ENCODE results near the gene ARRDC4.
"Not testable (repeated sequence)": the region's sequence is repeated elsewhere in the genome, so short reads cannot be mapped to it uniquely, and the experiment has no call there.

Gene ARRDC4

DNA sequence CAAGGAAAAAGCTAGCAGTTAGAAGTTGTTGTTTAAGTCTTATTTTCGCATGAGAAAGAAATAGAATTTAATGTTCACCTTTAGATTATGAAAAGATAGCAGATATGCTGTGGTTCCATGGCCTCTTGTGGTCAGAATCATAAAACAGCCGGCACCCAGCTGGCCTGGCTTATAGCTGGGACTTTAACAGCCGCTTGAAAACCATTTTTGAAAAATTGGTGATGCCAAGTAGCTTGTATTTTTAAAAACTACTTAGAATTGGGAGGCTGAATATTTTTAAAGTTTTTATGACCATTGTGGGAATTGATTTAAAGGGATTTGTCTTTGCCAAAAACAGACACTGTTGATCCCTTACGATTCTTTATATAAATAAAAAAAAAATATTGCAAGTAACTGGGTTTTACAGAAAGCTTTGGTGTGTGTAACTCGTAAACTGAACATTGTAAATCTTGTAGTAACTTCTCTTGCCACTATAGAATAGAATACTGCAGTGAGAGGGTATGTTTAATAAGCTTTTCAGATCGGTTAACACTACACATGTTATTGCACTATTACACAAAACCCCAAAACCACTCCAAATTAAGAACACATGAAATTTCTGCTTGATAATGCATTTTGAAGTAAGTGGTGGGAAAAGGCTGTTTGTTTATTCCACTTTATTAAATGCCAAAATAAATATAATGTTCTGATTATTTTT, 6.6 kb downstream of the ARRDC4 start:
- no peak for DNase-seq

DNA sequence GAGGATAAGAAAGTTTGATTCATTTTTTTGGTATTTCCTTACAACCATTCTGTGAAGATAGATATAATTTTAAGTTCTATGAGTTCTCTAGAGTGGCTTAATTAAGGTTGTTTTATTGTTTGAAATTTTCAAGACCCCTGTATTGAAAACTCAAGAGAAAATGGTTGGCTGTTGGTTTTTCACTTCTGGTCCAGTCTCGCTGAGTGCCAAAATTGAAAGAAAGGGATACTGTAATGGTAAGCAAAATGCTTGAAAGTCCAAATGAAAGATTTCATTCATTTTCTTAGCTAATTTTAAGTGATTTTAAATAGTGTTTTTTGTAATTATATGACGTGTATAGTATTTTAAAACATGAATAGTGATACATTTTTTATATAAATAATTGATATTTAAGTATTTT, 7.4 kb downstream of the ARRDC4 start:
- no peak for DNase-seq

DNA sequence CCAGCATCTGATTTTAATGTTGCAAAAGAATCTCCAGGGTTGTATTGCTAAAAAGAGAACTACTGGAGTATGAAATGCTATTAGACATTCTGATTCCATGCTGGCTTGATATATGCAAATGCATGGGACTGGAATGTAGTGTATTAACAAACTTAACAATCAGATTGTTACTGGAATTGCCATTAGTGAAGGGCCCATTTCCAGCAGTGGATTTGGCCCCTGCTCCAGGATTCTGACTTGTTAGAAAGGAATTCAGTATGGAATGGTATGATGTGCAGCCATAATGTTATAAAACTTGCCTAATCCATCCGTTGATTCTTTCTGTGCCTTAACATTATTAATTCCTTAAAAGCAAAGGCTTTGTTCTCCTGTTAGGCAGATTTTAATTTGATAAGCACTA, 7.9 kb downstream of the ARRDC4 start:
- no peak for DNase-seq

DNA sequence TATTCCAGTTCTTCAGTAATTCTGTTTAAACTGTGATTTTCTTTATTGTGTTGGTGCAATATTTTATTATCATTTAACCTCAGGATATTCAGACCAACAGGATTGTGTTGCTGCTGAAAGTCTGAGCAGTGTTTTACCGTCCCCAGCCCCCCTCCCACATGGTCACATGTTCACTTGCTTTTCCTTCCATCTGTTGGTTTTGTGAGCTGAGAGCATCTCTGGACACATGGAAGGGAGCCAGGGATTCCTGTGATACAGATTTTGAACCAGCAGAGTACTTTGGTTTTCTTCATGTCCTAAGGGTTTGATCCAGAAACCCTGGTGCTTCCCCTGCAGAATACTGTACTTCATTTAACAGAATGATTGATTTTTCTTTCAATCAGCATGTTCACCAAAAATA, 11.9 kb downstream of the ARRDC4 start:
- DNase-seq: no peak

DNA sequence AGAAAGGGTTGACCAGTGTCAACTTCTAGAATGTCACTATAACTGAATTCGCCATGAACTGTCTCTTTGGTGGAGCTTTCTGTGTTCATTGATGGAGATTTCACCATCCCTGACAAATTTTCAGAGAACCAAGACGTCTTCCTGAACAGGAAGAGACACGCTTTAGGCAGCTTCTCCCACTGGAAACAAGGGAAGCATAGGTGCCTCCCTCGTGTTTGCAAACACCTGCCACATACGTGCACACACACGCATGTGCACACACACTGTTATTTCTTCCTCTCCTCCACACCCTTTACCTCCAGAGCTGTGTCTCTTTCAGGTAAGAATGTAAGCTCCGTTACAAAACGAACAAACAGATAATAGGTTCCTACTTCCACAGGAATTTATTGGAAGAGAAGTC, 15.6 kb downstream of the ARRDC4 start:
- DNase-seq: no peak

DNA sequence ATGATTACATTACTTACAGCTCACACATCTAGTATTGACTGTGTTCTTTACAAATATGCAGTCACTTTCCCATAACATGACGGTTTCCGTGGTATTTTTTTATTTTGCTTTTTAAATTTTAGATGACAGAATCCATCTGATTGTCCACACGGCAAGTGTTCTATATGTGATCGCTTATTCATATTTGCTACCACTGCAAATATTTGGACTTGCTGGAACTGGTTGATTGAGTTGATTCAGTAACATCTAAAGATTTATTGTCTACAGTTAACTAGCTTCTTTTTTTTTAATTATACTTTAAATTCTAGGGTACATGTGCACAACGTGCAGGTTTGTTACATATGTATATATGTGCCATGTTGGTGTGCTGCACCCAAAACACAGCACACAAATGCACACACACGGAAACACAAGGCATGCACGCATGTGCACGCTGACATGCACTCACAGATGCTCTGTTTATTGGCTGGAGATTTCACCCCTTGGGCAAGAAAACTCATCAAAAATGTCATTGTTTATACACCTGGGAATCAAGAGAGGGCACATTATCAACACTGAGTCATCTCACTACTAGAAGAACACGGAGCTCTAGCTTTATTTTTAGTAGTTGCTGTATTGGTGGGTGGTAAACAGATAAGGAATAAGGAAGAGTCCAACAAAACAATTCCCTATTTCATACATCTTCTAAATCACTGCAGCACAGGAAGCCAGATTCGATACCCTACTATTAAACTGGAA, 16.4 kb downstream of the ARRDC4 start:
- DNase-seq: no peak

DNA sequence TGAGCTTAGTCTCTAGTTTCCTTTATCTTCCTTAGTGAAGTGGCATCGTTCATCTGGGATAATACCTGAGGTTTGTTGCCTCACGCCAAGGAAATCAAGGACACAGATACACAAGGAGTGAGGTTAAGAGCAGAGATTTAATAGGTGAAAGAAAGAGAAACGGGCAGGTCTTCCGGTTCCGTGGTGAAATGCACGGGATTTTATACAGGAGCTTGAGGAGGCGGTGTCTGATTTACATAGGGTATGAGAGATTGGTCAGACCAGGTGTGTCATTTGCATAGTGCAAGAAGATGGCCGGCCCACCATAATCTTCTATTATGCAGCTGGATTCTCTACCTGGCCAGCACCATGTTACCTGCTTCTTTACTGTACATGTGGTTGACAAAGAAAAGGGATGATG, 17.2 kb downstream of the ARRDC4 start:
- no peak for DNase-seq

DNA sequence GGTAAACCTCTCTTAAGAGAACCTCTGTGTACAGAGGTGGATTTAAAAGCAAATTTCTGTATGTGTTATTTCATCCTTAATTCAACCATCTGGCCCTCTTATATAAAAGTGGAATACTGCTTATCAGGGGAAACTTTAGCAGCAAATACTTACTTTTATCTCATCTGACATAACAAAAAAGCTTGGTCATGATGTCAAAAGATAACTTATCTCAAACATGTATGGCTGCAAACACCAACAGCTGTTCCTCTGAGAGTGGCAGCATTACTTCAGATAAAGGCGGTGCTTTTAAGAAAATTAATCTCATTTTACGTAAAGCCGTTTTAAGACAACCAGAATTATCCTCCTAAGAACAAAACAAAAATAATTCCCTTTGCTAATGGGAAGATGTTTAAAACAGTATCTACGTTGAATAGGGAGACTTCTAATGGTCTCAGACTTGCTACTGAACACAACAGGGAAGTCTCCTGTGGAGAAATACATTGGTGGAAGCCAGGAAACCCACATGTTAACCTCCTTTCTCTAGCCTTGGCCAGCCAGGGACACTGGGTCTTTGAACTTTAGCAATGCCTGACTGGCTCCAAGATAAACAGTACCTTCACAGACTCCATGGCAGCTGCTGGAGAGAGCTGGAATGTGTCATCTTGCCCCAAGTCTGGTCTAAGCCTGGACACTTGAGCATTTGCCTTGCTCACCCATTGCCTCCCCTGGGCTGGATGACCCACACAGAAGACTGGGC, 18.1 kb downstream of the ARRDC4 start:
- no peak for DNase-seq

DNA sequence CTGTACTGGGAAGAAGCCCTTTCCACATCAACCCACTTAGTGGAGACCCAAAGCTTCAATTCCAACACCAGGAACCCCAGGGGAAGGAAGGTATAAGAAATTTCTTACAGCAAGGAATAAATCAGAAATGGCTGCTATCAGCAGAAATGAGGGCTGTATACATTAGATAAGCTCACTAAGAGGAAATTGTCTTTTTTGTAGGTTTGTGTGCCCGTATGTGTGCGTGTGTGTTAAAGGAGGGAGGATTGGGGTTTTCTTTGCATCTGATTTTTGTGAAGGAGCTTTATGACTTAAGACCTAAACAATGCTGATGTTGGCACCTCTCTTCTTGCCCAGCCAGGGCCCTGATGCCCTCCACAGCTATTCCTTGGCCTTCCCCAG, 18.6 kb downstream of the ARRDC4 start:
- DNase-seq: no peak

DNA sequence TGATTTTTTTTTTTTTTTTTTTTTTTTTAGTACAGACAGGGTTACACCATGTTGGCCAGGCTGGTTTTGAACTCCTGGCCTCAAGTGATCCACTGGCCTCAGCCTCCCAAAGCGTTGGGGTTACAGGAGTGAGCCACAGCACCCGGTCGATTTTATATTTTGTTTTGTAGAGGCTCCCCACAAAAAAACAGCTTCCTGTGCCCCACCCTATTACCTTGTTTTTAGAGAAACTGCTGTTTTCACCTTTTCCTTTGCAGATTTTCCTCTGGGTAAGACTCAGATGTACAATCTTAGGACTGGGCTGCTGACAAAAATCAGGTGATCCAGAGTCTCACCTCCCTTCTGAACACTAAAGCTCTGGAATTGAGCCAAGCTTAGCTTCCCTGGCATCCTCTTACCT, 20.6 kb downstream of the ARRDC4 start:
- DNase-seq: no peak

DNA sequence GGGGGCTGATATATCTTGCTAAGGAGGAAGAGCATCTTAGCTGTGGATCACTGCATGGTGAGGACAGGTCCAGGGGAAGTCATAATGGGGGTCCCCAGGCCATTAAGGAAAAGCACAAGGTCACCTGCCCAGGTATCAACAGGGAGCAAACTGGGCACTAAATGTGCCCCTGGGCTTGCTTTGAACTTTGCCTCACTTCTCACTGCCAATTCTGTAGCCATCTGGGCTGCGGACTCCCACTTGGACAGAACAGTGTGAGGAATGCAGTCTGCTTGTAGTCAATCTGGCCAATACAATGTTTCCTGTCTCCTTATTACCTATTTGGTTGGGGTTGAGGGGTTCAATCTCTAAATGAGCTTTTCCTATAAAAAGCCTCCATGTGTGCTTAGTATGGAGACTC, 21.3 kb downstream of the ARRDC4 start:
- DNase-seq: no peak

DNA sequence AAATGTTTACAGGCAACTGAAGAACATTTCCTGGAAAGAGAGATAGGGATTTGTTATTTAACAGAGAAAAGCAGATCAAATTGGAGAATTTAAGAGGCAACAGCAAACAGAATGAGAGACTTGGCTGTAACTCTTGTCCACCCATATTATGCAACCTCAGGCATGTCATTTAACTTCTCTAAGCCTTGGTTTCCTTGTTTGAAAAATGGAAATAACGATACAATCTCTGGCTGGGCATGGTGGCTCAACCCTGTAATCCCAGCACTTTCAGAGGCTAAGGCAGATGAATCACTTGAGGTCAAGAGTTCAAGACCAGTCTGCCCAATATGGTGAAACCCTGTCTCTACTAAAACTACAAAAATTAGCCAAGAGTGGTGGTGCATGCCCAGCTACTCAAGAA, 23.7 kb downstream of the ARRDC4 start:
- peak; percentile 30 to 44 (median 39) for DNase-seq

DNA sequence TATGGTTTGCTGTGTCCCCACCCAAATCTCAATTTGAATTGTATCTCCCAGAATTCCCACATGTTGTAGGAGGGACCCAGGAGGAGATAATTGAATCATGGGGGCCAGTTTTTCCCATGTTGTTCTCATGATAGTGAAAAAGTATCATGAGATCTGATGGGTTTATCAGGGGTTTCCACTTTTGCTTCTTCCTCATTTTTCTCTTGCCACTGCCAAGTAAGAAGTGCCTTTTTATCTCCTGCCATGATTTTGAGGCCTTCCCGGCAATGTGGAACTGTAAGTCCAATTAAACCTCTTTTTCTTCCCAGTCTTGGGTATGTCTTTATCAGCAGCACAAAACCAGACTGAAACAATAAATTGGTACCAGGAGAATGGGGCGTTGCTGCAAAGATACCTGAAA, 25.5 kb downstream of the ARRDC4 start:
- DNase-seq: not testable (repeated sequence)

DNA sequence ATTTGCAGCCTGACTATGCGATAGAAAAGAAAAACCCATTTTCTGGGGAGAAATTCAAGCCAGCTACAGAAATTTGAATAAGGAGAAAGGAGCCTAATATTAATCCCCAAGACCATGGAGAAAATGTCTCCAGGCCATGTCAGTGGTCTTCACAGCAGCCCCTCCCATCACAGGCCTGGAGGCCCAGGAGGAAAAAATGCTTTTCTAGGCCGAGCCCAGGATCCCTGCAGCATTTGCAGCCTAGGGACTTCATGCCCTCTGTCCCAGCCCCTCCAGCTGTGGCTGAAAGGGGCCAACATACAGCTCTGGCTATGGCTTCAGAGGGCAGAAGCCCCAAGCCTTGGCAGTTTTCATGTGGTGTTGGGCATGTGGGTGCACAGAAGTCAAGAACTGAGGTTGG, 26.3 kb downstream of the ARRDC4 start:
- no peak for DNase-seq

DNA sequence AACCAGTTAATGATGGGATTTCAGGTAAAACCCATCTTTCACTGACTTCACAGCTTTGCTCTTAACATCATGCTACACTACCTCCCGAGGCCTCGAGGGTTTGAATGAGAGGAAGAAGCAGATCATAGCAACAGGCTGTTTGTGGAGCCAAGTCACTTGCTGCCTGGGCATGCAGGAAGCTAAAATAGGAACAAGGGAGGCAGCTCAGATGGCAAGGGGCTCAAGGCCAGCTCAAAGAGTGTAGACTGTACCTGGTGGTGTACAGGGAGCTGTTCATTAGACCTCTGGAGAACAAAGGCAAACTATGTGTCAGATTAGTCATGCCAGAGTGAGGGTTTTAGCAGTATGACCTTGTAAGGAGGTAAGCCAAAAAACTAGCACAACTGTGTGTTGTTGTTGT, 28.8 kb downstream of the ARRDC4 start:
- DNase-seq: no peak

DNA sequence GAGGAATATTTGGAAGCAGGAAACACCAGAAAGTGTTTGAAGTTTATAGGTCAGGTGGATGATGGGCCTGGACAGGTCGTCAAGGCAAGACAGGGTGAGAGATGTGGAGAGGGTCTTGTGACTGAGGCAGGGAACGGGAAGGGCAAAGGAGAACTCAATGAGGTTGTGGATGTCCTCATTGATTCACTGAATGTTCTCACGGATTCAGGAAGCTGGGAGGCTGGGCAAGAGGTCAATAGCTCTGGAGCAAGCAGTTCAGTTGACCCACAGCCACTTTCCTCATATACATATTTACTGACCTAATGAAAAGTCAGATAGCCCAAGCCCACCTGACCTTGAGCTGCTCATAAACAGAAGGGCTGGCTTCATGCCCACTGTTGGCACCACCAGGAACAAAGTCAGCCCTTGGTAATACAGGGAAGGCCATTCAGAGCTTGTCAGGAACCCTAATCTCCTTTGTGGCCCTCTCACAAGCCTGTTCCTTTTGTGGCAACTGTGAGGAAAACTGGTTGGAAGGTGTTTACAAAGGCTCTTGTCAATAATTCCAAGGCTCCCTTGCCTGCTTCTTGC, 31.6 kb downstream of the ARRDC4 start:
- no peak for DNase-seq

DNA sequence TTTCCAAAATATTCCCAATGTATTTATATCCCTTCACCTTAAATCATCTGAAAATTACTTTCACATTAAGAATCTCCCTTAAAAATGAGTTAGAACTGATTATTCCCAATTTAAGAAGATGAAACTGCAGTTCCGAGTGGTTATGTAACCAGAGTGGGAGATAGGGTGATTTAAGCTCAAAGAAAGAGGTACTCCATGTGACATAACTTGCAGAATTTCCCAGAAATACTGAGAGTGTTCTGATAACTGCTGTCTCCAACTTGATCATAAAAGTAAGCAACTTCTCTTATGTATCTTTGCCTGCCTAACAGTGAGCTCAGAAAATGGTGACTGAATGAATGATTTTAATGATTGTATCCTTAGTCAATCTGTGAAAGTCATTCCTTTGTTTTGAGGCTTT, 32.3 kb downstream of the ARRDC4 start:
- peak in 2 of 3 donors; percentile 13 to 21 for DNase-seq

DNA sequence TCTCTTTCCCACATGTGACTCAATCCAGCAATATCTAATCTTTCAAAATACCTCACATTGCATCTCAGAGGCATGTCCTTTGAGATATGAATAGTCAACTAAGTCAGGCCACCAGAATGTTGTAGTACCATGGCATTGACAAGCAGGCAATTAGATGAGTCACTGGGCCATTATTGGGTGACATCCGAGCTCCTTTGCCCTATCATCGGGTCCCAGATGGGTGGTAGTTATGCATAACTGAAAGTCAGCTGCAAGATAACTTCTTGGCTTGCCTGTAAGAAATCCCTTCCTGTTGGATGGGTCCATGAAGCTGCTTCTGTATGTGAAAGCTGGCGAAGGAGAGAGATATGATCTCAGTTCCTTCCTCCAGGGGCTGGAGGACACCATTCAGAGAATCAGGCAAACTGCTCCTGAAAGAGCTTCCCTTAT, 32.8 kb downstream of the ARRDC4 start:
- peak in 1 of 3 donors; percentile 19 for DNase-seq

DNA sequence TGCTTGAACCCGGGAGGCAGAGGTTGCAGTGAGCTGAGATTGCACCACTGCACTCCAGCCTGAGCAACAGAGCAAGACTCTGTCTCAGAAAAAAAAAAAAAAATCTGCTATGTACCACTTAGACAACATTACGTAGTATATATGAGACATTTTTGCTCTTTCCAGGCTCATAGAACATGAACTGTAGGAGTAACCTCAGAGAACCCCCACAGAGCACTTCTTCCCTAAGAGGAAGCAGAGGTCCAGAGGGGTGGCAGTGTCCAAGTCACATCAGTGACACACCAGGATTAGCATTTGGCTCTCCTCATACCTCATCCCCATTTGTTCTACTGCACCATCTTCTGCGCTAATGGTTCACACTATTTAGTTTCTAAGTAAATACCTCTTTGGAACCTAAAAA, 33.7 kb downstream of the ARRDC4 start:
- peak in 1 of 3 donors; percentile 33 for DNase-seq

DNA sequence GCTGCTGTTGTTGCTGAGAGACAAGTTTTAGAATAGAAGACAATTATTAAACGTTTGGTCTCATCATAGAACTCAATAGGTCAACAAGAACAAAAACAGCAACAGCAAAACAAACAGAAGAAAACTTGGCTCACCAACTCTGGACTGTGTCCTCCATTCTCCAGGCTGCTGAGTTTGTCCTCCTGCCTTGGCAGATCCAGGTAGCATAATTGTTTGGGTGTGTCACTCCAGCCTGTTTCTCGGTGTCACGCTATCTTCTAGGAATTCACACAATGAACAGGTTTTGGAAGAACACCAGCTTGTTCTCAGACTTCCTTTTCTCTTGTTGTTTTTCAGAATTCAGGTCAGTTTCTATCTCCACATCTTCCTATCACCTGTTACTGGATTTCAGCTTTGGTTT, 34.7 kb downstream of the ARRDC4 start:
- no peak for DNase-seq

DNA sequence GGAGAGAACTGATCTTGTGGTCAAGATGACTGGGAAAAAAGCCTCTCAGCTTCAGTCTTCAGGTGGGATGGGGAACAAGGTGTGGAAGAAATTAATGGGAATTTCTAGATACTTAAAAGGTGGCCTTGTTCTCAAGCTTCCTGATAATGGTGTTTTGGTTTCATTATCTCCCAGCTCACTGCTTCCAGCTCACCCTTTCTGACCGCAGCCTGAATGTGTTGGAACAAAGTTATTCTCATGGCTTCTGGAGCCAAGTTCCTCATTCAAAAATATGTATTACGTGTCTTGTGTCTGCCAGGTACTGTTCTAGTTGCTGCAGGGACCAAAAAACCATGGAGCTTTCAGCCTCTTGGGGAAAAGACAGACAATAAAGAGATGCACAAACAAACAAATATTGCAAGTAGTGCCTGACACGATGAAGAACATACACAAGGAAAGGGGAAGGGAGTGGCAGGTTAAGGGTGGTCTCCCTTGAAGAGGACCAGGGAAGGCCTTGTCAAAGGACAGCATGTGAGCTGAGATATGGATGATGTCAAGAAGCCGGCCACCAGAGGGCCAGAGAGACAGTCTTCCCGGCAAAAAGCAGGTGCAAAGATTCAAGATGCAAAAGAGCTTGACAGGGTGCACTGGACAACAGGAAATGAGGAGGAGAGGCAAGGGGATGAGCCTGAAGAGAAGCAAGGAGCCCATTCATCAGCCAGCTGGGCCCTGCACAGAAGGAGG, 35.5 kb downstream of the ARRDC4 start:
- DNase-seq: peak; percentile 43 to 50 (median 50)

DNA sequence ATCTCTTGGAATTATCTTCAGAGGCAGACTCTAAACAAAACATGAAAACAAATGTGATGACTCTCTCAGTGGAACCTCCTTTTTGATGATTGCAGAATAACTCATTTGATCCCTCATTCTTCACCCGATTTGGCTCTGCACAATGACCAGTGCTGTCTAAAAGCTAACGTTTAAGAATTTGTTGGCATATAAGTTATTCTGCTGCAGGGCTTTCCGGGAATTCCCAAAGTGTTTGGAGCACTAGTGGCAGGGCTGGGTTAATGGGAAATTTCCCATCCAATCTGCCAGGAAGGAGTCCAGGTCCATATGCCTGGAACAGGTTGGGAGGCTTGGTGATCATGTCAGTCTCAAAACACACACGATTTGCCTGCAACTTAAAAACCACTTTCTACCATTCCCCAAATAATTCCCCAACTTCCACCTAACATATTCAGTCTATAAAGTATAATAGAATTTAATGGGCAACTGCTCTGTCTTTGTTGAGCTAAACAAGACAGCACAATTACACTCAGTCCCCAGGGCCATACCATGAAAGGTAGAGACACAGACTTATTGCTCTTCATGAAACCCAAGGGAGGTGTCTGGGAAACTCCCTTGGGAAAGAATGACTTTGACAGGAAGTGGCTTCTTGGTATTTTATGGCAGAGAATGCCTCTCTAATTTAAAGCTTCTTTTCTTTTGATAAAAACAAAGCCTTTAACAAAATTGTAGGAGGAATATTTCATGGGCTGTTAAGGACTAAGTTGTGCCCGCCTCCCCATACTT, 38.0 kb downstream of the ARRDC4 start:
- no peak for DNase-seq

Measured in suppressor macrophage treated with lipopolysaccharide for 1 hour (primary cell).